AG20443 (cell line): ENCODE measurements around the gene GK2.

ENCODE experiments used
- DNase-seq: peaks from one replicate; pipeline ENCODE4 v3.0.0; 2012; ENCODE audit warnings: low spot score, mixed read lengths

The GK2 gene

GRCh38 chr4:79408063-79408462 lies at the start of gene GK2:
TSS of gene GK2 (minus strand) at chr4:79408228. CDS start at chr4:79408200, 28 bp downstream.
- DNase-seq, result no peak

GRCh38 chr4:79455216-79455615 lies 47.2 kb upstream of the GK2 start:
- DNase-seq, result no peak

GRCh38 chr4:79454656-79455055 lies 46.6 kb upstream of the GK2 start:
- no peak for DNase-seq

GRCh38 chr4:79450053-79450452 lies 42.0 kb upstream of the GK2 start:
- DNase-seq, result no peak

- no peak for DNase-seq
Measured at GRCh38 chr4:79446145-79446544, 38.1 kb upstream of the GK2 start.

- peak; percentile 7 for DNase-seq
Measured at GRCh38 chr4:79445371-79445781, 37.3 kb upstream of the GK2 start.

- DNase-seq, result no peak
Measured at GRCh38 chr4:79442422-79442821, 34.4 kb upstream of the GK2 start.

GRCh38 chr4:79439489-79439888 lies 31.5 kb upstream of the GK2 start:
- DNase-seq, result no peak

GRCh38 chr4:79431839-79432238 lies 23.8 kb upstream of the GK2 start:
- no peak for DNase-seq

GRCh38 chr4:79429113-79429903 lies 21.3 kb upstream of the GK2 start:
- no peak for DNase-seq

- DNase-seq, result no peak
Measured at GRCh38 chr4:79426989-79427388, 19.0 kb upstream of the GK2 start.

- no peak for DNase-seq
Measured at GRCh38 chr4:79425586-79425985, 17.6 kb upstream of the GK2 start.

GRCh38 chr4:79421483-79421882 lies 13.5 kb upstream of the GK2 start:
- no peak for DNase-seq

GRCh38 chr4:79413886-79414285 lies 5.9 kb upstream of the GK2 start:
- no peak for DNase-seq

- DNase-seq, result no peak
Measured at GRCh38 chr4:79413032-79413885, 5.2 kb upstream of the GK2 start.

- DNase-seq, result no peak
Measured at GRCh38 chr4:79404666-79405065, 3.4 kb downstream of the GK2 start.

GRCh38 chr4:79403356-79403755 lies 4.7 kb downstream of the GK2 start:
- DNase-seq, result no peak

GRCh38 chr4:79402332-79402851 lies 5.6 kb downstream of the GK2 start:
- DNase-seq, result no peak

- no peak for DNase-seq
Measured at GRCh38 chr4:79399076-79399475, 9.0 kb downstream of the GK2 start.

GRCh38 chr4:79397951-79398350 lies 10.1 kb downstream of the GK2 start:
- DNase-seq, result no peak

- no peak for DNase-seq
Measured at GRCh38 chr4:79396794-79397193, 11.2 kb downstream of the GK2 start.

GRCh38 chr4:79395841-79396240 lies 12.2 kb downstream of the GK2 start:
- no peak for DNase-seq

- no peak for DNase-seq
Measured at GRCh38 chr4:79390890-79391289, 17.1 kb downstream of the GK2 start.
